Renal cortex interstitium (tissue), 15 donors: ENCODE data around the gene DTX2. TPM values are rescaled to one million over a fixed set of nuclear protein-coding genes. Genes with fewer than 3 reads are reported as not detected.
"Not testable (repeated sequence)": the region's sequence is repeated elsewhere in the genome, so short reads cannot be mapped to it uniquely, and the experiment has no call there.

Source experiments
- DNase-seq, 11 donors: peaks; one replicate each; pipeline ENCODE4 v3.0.0-alpha.2; 2013; ENCODE audit warnings: low read depth in 9 of 11, low spot score in 4 of 11; ENCODE audit errors: extremely low read depth in 1 of 11
- long read RNA-seq, 16 experiments: transcript quantifications; one replicate each; lab custom pipeline, GENCODE V29; 2026
- polyA plus RNA-seq, 3 donors: library from polyadenylated mRNA; unstranded; fragments of 120-200 nt; gene quantifications; one replicate each; pipeline ENCODE4 v1.2.1, GENCODE V29; 2013; ENCODE audit not compliant: insufficient read length in 3 of 3

DTX2 gene
- polyA plus RNA-seq, result 10 to 100 TPM in 2 of 3 donors, 1 to 10 TPM in 1; 5.8 to 11.0 (median 10.4) TPM
- long read RNA-seq, donor 1, result 0 reads
- long read RNA-seq, donor 2, partial matches to known transcripts, result 0 of 1 reads
- long read RNA-seq, donor 2, other reads (novel, unspliced or antisense), result 0 of 1 reads
- long read RNA-seq, donor 3, partial matches to known transcripts, result 0 of 1 reads
- long read RNA-seq, donor 3, other reads (novel, unspliced or antisense), result 0 of 1 reads
- long read RNA-seq, donor 4, partial matches to known transcripts, result 0 of 2 reads
- long read RNA-seq, donor 4, other reads (novel, unspliced or antisense), result 0 of 2 reads
- long read RNA-seq, donor 5, result 0 reads
- long read RNA-seq, donor 6, partial matches to known transcripts, result 0 of 2 reads
- long read RNA-seq, donor 6, other reads (novel, unspliced or antisense), result 0 of 2 reads
- long read RNA-seq, donor 7, result 0 reads
- long read RNA-seq, donor 8, result 0 reads
- long read RNA-seq, donor 9, partial matches to known transcripts, result 0 of 2 reads
- long read RNA-seq, donor 9, other reads (novel, unspliced or antisense), result 0 of 2 reads
- long read RNA-seq, donor 10, partial matches to known transcripts, result 0 of 2 reads
- long read RNA-seq, donor 10, other reads (novel, unspliced or antisense), result 0 of 2 reads
- long read RNA-seq, donor 11, partial matches to known transcripts, result 0 of 3 reads
- long read RNA-seq, donor 11, other reads (novel, unspliced or antisense), result 0 of 3 reads
- long read RNA-seq, donor 12, result 0 reads
- long read RNA-seq, donor 13, result 0 reads
- long read RNA-seq, donor 14, partial matches to known transcripts, result 0 of 1 reads
- long read RNA-seq, donor 14, other reads (novel, unspliced or antisense), result 0 of 1 reads
- long read RNA-seq, donor 15, partial matches to known transcripts, result 0 of 1 reads
- long read RNA-seq, donor 15, other reads (novel, unspliced or antisense), result 0 of 1 reads
- long read RNA-seq, donor 16, partial matches to known transcripts, result 0 of 3 reads
- long read RNA-seq, donor 16, other reads (novel, unspliced or antisense), result 0 of 3 reads

DNA sequence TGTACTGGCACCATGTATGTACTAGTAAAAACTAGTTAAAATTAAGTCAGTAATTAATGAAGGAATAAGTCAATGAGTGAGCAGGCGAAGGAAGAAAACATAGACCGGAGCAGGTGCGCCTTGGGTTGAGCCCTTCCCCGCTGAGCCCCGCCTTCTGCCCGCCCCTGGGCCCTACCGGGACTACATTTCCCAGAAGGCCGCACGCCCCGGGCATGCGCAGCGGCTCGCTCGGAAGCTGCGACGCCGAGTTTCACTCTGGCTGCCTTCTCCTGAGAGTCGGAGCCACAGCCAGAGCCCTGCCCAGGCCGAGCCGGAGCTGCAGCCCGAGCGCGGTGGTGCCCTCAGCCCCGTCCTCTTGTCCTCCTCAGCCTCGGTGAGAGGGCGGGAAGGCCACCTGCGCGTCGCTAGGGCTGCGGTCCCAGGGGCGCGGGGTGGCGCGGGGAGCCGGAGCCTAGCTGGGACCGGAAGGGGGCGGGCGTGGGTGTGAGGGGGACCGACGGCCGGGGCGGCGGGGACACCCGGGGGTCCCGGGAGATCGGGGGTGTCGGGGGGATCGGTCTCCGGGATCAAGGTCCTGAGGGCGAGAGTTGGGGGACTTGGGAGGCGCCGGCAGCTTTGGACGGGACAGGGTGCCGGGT lies at the start of gene DTX2:
Gene DTX2 (plus strand): TSS at position 246 of the 638 bp plus-strand sequence. CDS start 18,801 bp downstream, outside the sequence.
- DNase-seq, result not testable (repeated sequence)

GRCh38 chr7:76412249-76412648 lies 49.3 kb upstream of the DTX2 start:
- DNase-seq, result no peak

GRCh38 chr7:76417654-76418310 lies 43.7 kb upstream of the DTX2 start:
- not testable (repeated sequence) for DNase-seq

DNA sequence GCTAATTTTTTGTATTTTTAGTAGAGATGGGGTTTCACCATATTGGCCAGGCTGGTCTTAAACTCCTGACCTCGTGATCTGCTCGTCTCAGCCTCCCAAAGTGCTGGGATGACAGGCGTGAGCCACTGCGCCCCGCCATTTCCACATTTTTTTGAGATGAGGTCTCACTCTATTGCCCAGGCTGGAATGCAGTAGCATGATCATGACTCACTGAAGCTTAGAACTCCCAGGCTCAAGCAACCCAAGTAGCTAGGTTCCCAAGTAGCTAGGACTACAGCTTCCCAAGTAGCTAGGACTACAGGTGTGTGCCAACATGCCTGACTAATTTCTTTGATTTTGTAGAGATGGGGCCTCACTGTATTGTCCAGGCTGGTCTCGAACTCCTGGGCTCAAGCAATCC lies 40.4 kb upstream of the DTX2 start:
- DNase-seq, result not testable (repeated sequence)

DNA sequence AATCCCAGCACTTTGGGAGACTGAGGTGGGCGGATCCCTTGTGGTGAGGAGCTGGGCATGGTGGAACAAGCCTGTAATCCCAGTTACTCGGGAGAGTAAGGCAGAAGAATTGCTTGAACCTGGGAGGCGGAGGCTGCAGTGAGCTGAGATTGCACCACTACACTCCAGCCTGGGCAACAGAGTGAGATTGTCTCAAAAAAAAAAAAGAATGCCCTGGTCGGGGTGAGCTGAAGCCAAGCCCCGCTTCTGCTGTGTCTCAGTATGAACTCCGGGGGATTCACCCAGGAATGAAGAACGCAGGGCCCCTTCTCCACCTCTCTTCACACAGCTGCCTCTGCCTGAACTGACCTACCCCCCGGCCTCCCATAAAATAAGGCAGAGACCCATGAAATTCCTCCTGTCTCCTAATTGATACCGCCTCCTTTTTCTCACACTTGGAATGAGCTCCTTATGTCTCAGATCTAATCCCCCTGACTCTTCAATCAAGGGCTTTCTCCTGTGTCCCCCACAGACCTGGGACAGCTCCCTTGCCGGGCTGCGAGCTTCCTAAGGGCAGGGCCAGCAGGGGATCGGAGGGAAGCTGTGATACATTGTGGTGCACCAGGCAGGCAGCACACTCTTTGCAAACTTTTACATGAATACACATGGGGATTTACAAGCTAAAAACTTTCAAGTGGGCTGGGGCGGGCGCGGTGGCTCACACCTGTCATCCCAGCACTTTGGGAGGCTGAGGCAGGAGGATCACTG lies 37.7 kb upstream of the DTX2 start:
- no peak for DNase-seq

- no peak for DNase-seq
These were observed 36.9 kb upstream of the DTX2 start, which contains the start of gene ZP3 for GRCh38 chr7:76424413-76425111. Gene ZP3 (plus strand): TSS chr7:76424950. CDS start chr7:76424965, 15 bp downstream.

GRCh38 chr7:76425156-76425555 lies 36.4 kb upstream of the DTX2 start:
- no peak for DNase-seq

DNA sequence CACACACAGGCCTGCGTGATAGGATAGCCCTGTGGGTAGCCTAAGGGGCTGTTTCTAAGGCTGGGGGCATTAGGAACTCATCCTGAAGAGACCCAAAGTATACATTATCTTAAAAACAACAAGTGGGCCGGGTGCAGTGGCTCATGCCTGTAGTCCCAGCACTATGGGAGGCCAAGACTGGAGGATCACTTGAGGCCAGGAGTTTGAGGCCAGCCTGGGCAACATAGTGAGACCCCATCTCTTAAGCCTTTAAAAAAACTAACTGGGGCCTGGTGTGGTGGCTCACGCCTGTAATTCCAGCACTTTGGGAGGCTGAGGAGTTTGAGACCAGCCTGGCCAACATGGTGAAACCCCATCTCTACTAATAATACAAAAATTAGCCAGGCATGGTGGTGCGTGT lies 36.0 kb upstream of the DTX2 start:
- not testable (repeated sequence) for DNase-seq

- no peak for DNase-seq
These were observed 35.3 kb upstream of the DTX2 start for GRCh38 chr7:76426246-76426645.

DNA sequence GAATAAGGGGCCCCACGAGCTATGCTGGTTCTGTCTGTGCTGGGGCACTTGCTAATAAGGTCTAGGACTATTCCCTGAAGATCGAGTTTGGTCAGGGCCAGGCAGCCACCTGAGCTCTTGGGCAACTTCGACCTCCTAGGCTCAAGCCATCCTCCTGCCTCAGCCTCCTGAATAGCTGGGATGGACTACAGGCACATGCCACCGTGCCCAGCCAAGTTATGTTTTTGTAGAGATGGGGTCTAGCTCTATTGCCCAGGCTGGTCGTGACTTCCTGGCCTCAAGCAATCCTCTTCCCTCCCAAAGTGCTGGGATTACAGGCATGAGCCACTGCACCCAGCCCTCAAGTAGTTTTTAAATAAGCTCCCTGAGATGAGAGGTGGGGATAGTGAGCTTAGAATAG lies 33.9 kb upstream of the DTX2 start:
- DNase-seq, result no peak

GRCh38 chr7:76428149-76428823 lies 33.2 kb upstream of the DTX2 start:
- DNase-seq, result no peak

- no peak for DNase-seq
These were observed 32.4 kb upstream of the DTX2 start for GRCh38 chr7:76428868-76429805.

GRCh38 chr7:76430211-76430610 lies 31.3 kb upstream of the DTX2 start:
- DNase-seq, result no peak

DNA sequence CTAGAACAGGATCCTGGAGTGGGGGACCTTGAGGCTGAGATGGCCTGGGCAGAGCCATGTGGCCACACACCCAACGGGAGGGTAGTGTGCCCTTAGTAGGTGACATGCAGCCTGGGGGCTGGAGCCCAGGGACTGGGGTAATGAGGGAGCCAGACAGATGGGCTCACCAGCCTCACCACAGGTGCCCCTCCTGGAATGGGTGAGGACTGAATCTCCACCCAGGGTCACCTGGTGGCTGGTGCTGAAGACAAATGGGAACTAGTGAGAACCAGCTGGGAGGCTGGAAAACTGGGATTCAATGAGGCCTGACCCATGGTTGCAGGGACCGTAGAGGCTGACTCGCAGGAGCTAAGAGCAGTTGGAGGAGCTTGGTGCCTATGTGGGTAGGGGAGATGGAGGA lies 30.7 kb upstream of the DTX2 start:
- no peak for DNase-seq

GRCh38 chr7:76437873-76438272 lies 23.6 kb upstream of the DTX2 start:
- peak in 9 of 11 donors; percentile 30 to 74 (median 59) for DNase-seq
